SKM-1 (cell line): ENCODE data around the gene HES1.
"Not testable (repeated sequence)": the region's sequence is repeated elsewhere in the genome, so short reads cannot be mapped to it uniquely, and the experiment has no call there.

Experiments used
- DNase-seq: peaks from one replicate; lab custom pipeline; 2025; ENCODE audit not compliant: unreplicated experiment; lab: John Stamatoyannopoulos, UW

The HES1 gene

GRCh38 chr3:194125442-194125841 lies 10.5 kb upstream of the HES1 start:
- DNase-seq: no peak

DNA sequence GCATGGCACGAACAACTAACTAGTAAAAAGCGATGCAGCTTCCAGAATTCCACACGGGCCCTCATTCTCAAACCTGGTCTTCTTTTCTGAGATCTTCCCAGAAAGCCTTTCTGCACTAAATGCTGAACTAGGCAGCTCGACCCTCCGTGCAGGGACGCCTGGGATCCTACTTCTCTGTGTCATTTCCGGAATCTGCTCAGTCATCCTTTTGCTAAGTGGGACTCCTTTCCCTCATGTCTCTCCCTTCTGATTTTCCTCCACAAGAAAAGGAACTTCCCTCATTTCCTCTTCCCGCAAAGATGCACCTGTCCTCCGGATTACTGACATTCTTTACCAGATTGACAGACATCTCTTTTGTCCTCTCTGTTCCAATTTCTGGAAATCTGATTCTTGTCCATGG lies 9.2 kb upstream of the HES1 start:
- DNase-seq: no peak

GRCh38 chr3:194128202-194128918 lies 7.6 kb upstream of the HES1 start:
- DNase-seq: no peak

GRCh38 chr3:194128919-194129295 lies 7.0 kb upstream of the HES1 start:
- not testable (repeated sequence) for DNase-seq

DNA sequence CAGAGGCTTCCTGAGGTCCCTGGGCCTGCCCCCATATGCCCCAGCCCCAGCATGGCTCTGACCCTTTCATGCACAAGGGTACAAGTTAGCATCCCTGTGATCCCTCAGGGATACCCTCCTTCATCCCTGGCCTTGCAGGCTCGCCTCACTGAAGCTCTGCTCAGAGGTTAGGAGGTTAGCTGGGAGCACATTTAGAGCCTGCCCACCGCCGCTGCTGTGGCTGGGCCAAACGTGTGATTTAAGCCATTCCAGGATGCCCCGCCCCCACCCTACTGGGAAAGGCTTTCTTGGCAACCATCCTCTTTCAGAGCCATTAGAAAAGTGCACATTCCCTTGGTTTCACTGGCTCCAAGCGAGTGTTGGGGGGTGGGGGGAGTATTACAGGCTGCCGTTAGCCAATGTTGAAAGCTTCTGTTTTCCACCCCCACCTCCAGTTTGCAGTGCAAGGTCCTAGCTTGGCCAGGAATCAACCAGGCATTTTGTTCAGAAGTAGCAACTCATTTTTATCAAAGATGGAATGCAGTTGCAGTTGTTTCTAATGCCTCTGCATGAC lies 6.3 kb upstream of the HES1 start:
- no peak for DNase-seq

- no peak for DNase-seq
These were observed 5.8 kb upstream of the HES1 start for GRCh38 chr3:194130188-194130587.

DNA sequence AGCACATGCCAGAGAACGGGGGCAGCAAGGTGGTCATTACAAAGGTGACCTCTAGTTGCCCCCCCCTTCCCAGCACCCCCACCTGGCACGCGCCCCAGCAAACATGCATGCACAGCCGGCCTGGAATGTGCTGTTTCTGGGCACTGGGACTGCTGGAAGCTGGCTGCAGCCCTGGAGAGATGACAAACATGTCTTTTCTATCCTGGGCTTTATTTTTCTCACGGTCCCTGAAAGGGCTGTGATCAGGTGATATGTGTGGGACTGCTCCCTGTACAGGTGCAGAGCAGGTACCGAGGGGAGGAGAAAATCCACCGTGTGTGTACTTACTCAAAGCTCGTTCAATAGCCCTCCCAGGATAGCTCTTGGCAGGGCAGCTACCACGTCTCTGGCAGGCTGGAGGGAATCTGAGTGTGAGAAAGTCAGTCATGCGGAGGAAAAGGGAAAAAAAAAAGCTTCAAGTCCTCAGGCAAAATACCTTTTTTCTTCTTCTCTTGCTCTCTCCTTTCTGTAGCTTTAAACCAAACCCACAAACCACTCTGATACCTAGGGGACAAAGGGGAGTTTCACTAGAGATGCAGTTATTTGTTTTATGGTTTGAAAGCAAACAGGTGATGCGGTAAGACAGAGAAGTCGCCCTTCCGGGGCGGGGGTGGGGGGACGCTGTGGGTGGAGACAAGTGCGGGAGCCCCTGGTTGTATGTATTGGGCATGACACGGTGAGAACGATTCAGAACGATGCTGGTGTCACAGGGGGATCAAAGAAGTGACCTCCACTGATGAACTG lies 5.0 kb upstream of the HES1 start:
- no peak for DNase-seq

GRCh38 chr3:194132465-194133286 lies 3.3 kb upstream of the HES1 start:
- no peak for DNase-seq

- no peak for DNase-seq
These were observed 2.2 kb upstream of the HES1 start for GRCh38 chr3:194133661-194134230.

GRCh38 chr3:194134231-194134756 lies 1.7 kb upstream of the HES1 start:
- no peak for DNase-seq

DNA sequence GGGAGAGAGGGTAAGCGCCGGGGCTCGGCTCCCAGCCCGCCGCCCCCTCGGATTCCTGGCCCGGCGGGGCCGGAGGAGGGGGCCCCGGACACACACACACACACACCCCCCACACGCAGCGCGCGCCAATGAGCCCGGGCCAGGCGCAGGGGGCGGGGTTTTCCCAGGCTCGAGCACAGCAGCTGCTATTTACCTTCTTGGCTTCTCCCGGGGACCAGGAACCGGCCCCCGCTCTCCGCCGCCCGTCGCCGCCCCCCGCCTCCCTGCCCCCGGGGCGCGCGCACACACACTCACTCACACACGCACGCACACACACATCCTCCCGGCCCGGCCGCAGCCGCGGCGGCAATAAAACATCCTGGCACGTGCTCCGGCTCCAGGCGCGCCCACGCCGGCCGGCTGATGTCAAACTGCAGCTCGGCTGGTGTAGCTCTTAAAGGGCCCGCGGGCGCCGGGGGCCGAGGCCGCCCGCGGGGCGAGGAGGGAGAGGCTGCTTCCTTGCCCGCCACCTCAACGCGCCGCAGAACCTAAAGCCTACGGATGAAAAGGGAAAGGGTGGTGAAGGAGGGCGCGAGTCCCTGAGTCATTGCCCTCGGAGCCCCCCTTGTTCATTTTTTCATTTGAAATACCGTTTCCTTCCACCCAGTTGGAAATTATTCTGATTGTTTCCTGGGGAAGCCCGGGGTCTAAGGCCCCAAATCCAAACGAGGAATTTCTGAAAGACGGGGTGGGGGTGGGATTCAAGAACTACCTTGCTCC lies 1.0 kb upstream of the HES1 start:
- no peak for DNase-seq

DNA sequence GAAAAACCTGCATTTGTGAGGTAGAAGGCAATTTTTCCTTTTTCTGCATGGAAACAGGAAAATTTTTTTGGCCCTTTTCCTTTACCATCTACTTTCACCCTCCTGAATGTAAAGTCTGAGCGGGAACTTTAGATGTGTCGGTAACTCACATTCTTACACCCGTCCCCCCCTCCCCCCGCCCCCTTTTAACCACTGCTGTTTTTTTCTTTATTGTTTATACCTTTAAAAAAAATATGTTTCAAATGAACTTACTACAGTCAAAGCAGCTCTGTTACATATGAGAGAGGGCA lies 487 bp upstream of the HES1 start:
- DNase-seq: no peak

DNA sequence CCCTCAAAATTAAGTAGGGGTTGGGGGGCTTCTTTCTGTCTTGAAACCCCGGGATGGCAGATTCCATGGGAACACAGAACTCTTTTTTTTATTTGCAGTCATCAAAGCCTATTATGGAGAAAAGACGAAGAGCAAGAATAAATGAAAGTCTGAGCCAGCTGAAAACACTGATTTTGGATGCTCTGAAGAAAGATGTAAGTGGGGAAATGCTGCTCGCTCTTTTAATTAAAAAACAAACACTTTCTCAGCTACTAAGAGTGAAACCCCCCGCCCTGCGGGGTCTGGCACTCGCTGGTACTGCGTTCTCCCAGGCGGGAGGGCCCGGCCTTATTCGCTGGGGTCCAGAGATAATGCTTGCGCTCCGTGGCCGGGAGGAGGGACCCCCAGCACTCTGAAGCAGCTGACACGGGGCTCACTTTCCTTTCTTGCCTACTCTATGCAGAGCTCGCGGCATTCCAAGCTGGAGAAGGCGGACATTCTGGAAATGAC lies 615 bp downstream of the HES1 start:
- DNase-seq: no peak

GRCh38 chr3:194137008-194137505 lies 1.1 kb downstream of the HES1 start:
- DNase-seq: no peak

DNA sequence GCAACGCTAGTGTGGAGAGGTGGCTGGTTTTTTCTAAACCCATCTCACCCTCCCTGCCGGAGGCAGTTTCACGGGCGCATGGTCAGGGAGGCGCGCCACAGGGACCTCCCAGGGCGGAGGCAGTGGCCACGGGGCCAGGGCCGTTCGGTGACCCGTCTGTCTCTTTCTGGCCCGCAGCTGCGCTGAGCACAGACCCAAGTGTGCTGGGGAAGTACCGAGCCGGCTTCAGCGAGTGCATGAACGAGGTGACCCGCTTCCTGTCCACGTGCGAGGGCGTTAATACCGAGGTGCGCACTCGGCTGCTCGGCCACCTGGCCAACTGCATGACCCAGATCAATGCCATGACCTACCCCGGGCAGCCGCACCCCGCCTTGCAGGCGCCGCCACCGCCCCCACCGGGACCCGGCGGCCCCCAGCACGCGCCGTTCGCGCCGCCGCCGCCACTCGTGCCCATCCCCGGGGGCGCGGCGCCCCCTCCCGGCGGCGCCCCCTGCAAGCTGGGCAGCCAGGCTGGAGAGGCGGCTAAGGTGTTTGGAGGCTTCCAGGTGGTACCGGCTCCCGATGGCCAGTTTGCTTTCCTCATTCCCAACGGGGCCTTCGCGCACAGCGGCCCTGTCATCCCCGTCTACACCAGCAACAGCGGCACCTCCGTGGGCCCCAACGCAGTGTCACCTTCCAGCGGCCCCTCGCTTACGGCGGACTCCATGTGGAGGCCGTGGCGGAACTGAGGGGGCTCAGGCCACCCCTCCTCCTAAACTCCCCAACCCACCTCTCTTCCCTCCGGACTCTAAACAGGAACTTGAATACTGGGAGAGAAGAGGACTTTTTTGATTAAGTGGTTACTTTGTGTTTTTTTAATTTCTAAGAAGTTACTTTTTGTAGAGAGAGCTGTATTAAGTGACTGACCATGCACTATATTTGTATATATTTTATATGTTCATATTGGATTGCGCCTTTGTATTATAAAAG lies 1.8 kb downstream of the HES1 start:
- DNase-seq: no peak

DNA sequence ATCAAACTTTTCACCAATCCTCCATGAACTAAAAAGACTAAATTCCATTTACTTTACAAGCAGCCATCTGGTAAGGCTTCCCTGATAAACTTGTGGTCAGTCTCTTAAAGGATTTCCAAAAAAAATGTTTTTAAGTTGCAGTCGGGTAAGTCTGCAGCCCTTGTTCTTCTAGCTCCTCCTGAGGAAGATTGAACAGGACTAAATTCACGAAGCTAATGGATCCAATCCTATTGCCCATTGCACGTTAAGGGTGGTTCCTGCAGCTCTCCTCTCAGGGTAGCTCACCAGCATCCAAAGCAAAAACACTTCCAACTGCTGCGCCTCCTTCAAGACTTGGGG lies 2.8 kb downstream of the HES1 start:
- DNase-seq: no peak

- DNase-seq: no peak
These were observed 3.3 kb downstream of the HES1 start for GRCh38 chr3:194139071-194139813.

DNA sequence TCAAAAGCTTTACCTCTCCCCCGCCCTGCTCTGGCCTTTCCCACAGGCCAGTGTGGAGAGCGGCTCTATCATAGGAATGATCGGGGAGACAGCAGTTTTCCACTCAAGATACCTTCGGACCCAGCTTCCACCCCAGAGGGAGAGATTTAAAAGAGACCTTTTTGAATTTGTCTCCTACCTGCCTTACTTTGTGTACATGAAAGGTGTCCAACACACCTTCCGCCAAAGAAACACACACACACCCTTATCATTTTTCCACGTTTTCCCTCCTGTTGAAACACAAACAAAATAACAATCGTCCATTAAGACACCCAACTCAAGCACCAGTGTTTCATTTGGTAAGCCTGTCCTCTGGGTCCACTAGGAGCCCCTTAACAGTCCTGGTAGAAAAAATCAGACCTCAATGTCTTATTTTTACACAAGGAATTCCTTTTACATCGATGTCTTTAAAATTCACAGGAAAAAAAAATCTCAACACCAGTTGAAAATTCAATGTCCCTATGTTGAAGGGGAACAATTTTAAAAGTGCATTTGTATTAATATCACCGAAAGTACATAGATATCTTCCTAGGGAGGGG lies 4.0 kb downstream of the HES1 start:
- DNase-seq: no peak
